Amygdala (tissue), 56 donors: Measurements from ENCODE around the gene MAP2K7.
"Not testable (repeated sequence)": the region's sequence is repeated elsewhere in the genome, so short reads cannot be mapped to it uniquely, and the experiment has no call there.

ENCODE experiments used
- DNase-seq, 56 donors: peaks; one replicate each; lab custom pipeline; 2025; lab: John Stamatoyannopoulos, UW

MAP2K7 gene

DNA sequence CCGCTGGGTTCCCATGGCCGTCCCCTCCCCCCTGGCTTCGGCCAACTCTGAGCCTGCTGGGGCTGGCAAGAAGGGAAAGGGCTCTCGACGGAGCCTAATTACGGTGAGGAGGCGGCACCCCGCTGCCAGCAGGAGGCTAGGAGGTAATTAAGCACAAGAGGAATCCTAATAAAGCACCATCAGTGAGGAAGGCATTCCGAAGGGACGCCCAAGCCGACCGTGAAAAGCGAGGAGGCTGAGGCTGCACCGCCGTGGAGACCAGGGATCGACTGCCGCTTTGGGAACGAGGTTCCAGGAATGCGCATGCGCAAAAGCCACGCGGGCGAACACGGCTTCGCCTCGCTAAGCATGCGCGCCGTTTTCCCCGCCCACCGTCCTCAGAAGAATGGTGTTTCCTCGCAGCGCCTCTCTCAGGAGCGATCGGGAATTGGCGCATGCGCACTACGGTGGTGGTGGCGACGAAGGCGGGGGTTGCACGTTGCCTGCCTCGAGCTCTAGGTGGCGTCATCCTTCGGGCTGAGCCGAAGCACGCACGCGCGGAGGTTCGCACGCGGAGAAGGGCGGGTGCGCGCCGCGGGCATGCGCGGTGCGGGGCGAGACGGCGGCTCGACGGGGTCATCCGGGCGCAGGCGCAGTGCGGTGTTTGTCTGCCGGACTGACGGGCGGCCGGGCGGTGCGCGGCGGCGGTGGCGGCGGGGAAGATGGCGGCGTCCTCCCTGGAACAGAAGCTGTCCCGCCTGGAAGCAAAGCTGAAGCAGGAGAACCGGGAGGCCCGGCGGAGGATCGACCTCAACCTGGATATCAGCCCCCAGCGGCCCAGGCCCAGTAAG is at the start of gene MAP2K7:
TSS of gene MAP2K7 (plus strand) at position 634 of the 830 bp plus-strand sequence. CDS start at position 702, 68 bp downstream.
- peak; percentile 87 to 100 (median 99) for DNase-seq

DNA sequence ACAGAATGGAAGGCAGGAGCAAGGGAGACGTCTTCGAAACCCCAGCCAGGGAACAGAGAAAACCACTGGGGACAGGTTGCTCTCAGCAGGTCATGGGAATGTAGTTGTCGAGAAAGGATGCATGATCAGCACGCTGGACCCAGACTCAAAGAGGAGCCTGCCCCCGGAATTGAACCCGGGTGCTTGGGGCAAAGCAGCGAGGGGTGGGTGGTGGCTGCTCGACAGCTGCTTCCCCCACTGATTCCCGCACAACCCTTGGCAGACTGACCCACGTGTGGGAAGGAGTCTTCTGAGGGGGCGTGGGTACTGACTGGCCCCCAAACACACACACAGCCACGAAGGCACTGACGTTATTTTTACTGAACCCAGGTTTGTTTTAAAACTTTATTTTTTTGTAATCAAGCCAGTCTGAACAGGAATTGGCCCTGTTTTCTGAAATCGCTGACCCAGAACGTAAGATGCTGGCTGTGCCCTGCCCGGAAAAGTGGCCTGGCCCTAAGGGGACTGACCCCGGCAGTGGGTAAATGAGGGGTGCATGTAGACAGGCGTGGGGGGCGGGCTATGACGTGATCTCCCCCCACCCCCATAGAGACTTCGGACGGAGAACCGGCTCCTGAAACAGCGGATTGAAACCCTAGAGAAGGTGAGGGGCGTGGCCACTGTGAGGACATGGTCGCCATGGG is 48.1 kb upstream of the MAP2K7 start:
- no peak for DNase-seq

- no peak for DNase-seq
These were observed 47.5 kb upstream of the MAP2K7 start for GRCh38 chr19:7856109-7856591.

- no peak for DNase-seq
These were observed 46.7 kb upstream of the MAP2K7 start for GRCh38 chr19:7856679-7857663.

GRCh38 chr19:7857727-7858108 is 46.0 kb upstream of the MAP2K7 start:
- DNase-seq = no peak

DNA sequence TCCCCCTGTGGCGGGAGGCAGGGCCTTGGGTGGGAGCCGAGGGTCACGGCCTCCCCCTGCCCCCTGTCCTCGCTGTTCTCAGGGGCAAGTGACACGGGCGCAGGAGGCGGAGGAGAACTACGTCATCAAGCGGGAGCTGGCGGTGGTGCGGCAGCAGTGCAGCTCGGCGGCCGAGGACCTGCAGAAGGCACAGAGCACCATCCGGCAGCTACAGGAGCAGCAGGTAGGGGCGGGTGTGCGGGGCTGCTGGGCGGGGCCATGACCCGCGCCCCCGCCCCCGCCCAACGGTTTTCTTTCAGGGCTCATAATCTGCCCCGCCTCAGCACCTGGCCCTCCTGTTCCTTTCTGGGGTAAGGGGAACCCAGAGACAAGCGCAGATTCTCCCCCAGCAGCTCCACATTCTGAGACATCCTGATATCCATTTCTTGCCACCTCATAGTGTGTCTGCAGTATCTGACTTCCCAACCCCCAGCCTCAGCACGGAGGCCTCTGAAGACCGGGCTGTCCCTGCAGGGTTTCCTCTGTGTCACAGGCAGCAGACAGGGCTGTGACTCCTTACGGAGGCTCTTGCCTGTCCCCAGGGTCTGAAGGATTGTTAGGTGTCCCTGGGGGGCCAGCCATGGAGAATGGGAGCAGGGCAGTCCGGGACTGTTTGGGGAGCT is 45.4 kb upstream of the MAP2K7 start:
- DNase-seq = no peak

DNA sequence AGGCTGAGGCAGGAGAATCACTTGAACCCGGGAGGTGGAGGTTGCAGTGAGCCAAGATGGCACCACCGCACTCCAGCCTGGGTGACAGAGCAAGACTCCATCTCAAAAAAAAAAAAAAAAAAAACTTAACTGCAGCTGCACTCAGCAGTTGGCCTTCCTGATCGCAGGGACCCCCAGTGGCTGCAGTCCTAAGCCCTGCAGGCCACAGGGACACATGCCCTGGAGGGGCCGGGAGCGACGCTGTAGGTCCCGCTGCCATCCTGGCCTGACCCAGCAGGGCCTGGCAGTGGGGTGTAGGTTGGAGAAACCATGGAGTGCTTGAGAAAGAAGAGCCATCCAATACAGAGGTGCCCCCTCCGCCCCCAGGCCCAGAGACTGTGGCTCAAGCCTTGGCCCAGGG is 44.6 kb upstream of the MAP2K7 start:
- DNase-seq = not testable (repeated sequence)

GRCh38 chr19:7859831-7860713 is 43.6 kb upstream of the MAP2K7 start:
- no peak for DNase-seq

DNA sequence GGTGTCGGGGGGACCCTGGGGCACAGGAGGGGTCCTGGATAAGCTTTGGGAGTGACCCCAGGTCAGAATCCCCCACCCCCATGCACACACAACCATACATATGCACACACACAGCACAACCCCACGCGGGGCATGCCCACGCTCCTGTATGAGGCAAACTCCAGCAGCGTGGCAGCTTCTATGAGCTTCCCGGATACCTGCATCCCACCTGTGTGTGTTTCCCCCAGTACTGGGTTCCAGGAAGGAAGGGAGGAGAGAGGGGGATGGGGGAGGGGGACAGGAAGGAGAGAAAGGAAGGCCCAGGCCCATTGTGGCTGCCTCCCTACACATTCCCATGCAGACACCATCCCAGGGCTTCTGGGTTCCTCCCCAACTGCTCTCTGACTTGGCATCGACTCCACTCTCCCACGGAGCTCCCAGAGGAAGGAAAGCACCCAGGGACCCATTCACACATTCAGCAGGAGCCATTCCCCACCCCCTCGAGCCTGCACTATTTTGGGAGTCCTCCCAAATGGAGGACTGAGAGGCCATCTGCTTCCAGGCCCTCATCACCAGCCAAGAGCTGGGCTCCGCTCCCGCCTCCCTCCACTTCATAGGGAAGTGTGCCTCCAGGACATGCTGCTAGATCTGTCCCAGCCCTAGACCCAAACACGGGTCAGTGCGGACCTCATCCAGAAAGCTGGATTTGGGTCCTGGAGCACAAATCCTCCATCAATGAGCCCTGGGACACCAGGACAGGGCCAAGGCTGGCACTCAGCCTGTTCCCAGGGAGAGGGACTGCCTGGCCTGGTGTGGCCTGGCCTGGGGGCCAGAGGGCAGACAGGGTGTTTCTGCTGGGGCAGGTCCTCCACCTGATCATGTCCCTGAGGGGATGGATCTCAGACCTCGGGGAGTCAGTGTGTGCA is 42.7 kb upstream of the MAP2K7 start:
- peak in 37 of 56 donors; percentile 11 to 72 (median 42) for DNase-seq

DNA sequence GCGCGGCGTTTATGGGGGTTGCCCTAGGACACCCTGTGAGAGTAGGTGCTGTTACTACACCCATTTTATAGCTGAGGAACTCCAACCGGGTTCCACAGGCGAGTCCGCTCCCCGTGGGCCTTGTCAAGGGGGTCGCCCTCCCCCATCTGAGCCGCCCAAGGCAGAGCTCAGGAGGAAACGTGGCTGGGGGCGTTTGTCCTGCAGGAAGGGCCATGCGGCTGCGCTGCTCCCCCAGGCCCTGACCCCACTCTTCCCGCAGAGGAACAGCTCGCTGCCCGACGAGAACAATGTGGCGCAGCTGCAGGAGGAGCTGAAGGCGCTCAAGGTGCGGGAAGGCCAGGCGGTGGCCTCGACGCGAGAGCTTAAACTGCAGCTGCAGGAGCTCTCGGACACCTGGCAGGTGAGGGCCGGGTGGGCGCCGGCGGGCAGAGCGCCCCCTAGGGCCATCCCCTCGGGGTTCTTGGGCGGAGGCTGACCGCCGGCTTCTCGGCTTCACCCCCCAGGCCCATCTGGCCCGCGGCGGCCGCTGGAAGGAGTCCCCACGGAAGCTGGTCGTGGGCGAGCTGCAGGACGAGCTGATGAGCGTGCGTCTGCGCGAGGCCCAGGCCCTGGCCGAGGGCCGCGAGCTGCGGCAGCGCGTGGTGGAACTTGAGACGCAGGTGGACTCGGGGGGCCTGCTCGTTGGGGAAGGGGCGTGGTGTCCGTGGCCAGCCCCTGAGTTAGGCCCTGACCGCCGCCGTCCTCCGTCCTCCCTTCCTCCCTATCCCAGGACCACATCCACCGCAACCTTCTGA is 41.9 kb upstream of the MAP2K7 start:
- no peak for DNase-seq

- DNase-seq = peak in 23 of 56 donors; percentile 14 to 84 (median 28)
These were observed 41.2 kb upstream of the MAP2K7 start for GRCh38 chr19:7862413-7862951.

- DNase-seq = no peak
These were observed 40.3 kb upstream of the MAP2K7 start for GRCh38 chr19:7863157-7863970.

DNA sequence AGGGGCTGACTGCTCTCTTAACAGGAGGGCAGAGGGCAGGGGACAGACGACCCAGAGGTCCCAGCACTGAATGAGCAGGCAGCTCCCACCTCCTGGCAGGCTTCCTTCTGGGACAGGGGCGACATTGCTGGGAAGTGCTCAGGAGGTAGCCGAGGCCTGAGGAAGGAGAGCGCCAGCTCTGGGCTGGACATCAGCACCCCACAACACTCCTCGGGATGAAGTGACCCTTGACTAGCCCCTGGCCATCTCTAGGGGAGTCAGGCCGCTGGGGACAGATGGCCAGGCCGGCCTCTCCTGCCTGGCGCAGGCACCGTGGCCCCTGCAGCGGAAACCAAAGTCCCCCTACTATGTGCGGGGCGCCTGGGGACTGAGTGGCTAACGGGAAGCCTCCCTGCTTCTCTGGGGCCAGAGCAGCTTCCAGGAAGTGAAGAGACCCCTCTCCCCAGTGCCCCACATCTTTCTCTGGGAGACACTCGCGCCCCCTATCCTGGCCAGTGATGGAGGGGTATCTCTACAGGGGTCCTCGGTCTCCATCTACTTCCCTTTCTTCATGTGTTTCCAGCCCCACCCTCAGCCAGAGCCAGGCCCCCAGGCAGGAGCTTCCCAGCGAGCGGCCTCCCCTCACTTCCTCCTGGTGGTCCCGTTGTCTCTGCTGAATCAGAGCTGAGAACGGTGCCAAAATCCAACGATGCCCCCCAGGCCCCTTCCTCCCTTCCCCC is 39.5 kb upstream of the MAP2K7 start:
- DNase-seq = no peak

GRCh38 chr19:7864690-7865074 is 39.0 kb upstream of the MAP2K7 start:
- DNase-seq = no peak

GRCh38 chr19:7865262-7865911 is 38.3 kb upstream of the MAP2K7 start:
- DNase-seq = no peak
